GM19099 (cell line): ENCODE results near the gene CD4.

Experiments used
- POLR2A ChIP-seq: IDR thresholded peaks from 3 replicates; pipeline ENCODE4 v1.6.1; 2011; ENCODE audit warnings: low read depth; ENCODE audit not compliant: insufficient read length; ENCODE audit errors: extremely low read depth

The CD4 gene

GRCh38 chr12:6851921-6852650, 62.8 kb downstream of the CD4 start, which contains the start of gene USP5:
Gene USP5, plus strand, starts transcription at chr12:6852150. Its CDS starts 30 bp downstream, at chr12:6852180.
- TF ChIP-seq POLR2A: peak; percentile 81

DNA sequence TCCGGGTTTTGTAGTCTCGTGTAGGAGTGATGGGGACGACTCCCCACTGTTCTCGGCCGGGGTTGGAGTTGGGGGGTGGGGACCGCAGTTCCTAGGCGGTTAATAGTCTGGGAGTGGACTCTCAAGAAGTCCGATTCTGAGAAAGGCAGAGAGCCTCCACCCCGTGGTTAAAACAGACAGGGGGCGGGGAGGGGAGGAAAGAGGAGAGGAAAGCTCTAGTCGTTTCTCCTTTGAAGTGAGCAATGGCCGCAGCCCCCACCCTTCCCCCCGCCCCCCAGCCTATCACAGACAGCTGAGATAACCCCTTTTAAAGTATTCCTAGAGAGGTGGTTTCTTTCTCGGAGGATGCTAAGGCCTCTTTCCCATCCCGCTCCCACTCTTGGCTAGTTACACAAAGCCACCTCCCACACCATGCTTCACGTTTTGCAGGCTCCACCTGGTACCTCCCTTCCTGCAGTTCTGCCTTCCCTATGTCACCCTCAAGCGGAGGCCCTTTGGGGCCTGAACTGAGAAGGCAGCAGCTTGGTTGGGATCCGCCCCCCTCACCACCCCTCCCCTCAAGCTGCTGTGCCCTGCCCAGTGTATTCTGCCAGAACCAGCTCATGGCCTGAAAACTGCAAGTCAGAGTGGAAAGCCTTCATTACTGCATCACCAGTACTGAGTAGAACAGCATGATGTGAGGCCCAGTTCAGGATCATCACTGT, 63.5 kb downstream of the CD4 start:
- TF ChIP-seq POLR2A: peak; percentile 31

GRCh38 chr12:6853626-6854025, 64.3 kb downstream of the CD4 start:
- no peak for TF ChIP-seq POLR2A

DNA sequence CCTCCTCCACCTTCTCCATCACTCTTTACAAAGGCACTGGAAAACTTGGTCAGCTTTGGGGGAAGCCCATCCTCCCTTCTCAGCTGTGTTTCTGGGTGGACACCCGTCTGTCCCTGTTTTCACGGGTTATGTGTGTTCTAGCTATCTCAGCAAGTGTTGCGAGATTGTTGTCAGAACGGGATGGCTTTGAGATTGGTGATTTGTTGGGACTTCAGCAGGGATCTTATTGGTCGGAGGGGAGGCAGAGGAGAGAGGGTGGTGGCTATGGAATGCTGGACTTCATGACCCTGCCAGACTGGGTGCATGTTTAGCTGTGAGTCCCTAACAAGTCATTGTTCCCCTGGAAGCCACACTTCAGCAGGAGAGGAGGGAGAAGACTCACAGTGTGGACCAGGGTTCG, 64.7 kb downstream of the CD4 start:
- no peak for TF ChIP-seq POLR2A

GRCh38 chr12:6855322-6855721, 66.0 kb downstream of the CD4 start:
- no peak for TF ChIP-seq POLR2A

DNA sequence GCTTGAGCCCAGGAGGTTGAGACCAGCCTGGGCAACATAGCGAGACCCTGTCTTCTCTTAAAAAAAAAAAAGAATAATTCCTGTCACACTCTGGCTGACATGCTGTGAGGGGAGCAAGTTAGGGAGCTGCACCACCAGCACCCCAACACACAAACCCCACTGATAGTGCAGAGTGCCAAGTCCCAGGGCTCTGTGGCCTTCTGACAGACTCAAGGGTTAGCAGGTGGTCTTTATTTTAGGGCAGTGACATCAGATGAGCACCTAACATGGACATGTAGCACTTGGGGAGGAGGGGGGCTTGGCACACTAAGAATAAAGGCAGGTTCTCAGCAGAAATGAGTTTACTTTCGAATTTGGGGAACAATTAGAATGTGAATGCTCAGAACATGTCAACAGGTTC, 69.5 kb downstream of the CD4 start:
- no peak for TF ChIP-seq POLR2A

DNA sequence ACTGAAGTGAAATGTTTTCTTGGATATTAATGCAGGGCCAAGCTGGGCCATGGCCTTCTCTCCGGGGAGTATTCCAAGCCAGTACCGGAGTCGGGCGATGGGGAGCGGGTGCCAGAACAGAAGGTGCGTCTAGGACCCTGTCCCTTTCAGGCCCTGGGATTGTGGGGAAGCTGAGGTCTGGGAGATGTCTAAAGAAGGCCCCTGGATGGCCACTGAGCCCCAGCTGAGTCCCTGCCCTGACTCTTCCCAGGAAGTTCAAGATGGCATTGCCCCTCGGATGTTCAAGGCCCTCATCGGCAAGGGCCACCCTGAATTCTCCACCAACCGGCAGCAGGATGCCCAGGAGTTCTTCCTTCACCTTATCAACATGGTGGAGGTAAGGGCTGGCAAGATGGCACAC, 70.8 kb downstream of the CD4 start:
- TF ChIP-seq POLR2A: no peak

- no peak for TF ChIP-seq POLR2A
These were observed 71.6 kb downstream of the CD4 start for GRCh38 chr12:6860942-6861341.

DNA sequence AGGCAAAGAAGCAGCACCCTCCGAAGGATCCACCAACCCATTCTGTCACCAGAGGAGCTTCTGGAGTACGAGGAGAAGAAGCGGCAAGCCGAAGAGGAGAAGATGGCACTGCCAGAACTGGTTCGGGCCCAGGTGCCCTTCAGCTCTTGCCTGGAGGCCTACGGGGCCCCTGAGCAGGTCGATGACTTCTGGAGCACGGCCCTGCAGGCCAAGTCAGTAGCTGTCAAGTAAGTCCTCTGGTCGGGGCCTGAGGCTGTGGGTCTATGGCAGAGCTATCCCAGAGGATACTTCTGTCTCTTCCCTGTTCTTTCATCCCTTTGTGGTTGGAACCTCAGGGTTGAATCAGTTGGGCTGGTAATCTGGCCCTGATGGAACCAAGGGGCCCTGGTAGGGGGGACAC, 72.1 kb downstream of the CD4 start:
- TF ChIP-seq POLR2A: no peak

DNA sequence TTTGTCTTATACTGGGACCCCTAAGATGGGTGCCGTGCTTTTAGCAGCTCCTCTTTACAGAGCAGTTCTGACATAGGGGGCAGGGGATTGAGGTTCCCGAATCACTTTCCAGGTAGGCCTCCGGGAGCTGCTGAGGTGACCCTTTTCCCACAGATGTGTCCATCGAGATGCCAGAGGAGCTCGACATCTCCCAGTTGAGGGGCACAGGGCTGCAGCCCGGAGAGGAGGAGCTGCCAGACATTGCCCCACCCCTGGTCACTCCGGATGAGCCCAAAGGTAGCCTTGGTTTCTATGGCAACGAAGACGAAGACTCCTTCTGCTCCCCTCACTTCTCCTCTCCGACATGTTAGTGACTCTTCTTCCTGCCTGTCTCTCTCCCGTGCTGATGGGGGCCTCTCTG, 73.7 kb downstream of the CD4 start:
- TF ChIP-seq POLR2A: no peak

DNA sequence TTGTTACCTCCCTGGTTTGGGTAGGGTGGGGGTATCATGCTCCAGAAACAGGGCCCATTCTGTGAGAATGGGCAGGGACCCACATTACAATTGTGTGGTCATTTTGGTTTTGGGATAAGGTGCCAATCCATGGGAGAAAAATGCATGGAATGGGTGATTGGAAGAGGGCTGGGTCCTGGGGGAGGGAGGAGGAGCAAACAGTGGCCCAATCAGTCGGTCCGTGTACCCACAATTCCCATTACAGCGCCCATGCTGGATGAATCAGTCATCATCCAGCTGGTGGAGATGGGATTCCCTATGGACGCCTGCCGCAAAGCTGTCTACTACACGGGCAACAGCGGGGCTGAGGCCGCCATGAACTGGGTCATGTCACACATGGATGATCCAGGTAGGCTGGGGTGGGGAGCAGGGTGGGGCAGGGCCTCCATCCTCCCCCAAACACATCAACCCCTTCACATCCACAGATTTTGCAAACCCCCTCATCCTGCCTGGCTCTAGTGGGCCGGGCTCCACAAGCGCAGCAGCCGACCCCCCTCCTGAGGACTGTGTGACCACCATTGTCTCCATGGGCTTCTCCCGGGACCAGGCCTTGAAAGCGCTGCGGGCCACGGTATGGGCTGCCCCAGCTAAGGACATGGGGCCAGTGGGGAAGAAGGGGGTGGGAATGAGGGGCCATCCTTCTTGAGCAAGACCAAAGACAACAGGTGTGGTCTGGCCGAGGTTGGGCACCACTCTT, 74.4 kb downstream of the CD4 start:
- no peak for TF ChIP-seq POLR2A

GRCh38 chr12:6866163-6866919, 77.0 kb downstream of the CD4 start:
- no peak for TF ChIP-seq POLR2A

- no peak for TF ChIP-seq POLR2A
These were observed 77.6 kb downstream of the CD4 start for GRCh38 chr12:6866920-6867412.

DNA sequence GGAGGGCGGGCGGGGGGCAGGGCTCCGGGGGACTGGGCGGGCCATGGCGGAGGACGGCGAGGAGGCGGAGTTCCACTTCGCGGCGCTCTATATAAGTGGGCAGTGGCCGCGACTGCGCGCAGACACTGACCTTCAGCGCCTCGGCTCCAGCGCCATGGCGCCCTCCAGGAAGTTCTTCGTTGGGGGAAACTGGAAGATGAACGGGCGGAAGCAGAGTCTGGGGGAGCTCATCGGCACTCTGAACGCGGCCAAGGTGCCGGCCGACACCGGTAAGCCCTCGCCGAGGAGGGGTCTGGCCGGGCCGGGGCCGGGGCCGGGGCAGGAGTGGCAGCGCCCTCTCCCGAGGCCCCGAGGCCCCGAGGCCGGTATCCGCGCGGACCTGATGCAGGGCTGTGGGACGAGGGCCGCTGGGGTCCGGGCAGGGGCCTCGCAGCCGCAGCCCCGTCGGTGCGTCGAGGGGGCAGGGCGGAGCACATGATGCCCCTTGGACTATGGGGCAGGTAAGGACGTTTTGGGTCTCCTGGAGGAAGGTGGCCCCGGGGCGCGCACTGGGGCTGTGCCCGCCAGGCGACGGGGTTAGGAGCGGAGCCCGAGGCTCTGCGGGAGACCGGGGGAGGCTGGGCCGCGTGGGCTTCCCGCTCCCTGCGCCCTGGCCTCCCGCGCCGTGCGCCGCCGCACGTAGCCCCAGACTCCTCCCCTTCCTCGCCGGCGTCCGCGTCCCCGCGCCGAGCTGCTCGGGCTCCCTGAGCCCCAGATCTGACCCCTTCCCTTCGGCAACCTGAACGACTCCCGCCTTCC, 78.3 kb downstream of the CD4 start, which contains the start of gene TPI1:
Gene TPI1, plus strand, starts transcription at position 119 of the 798 bp plus-strand sequence. Its CDS starts 36 bp downstream, at position 155.
- TF ChIP-seq POLR2A: peak; percentile 98
